HepG2 (cell line): ENCODE results near the gene ROMO1. TPM values are rescaled to one million over a fixed set of nuclear protein-coding genes. Genes with fewer than 3 reads are reported as not detected.

Experiments
- ATF2 ChIP-seq: sonication (generic); formaldehyde crosslinking; IDR thresholded peaks from 2 replicates; pipeline ENCODE4 v1.4.0; 2020; ENCODE audit warnings: missing genetic modification reagents
- CHCHD3 ChIP-seq: sonication (generic); formaldehyde crosslinking; IDR thresholded peaks from 2 replicates; pipeline ENCODE4 v1.8.0; 2022; ENCODE audit warnings: mild to moderate bottlenecking, missing genetic modification reagents, moderate library complexity
- ELF4 ChIP-seq: sonication (generic); formaldehyde crosslinking; IDR thresholded peaks from 2 replicates; pipeline ENCODE4 v1.5.0; 2020; ENCODE audit warnings: missing genetic modification reagents, mild to moderate bottlenecking, moderate library complexity, borderline replicate concordance
- HMG20B ChIP-seq: conservative IDR thresholded peaks from 2 replicates; pipeline ENCODE4 v1.6.1; 2016; ENCODE audit warnings: missing genetic modification reagents, missing compliant biosample characterization
- IRF1 ChIP-seq: sonication (generic); formaldehyde crosslinking; IDR thresholded peaks from 2 replicates; pipeline ENCODE4 v1.4.0; 2020; ENCODE audit warnings: low read depth, mild to moderate bottlenecking, missing genetic modification reagents
- KAT7 ChIP-seq: IDR thresholded peaks from 2 replicates; pipeline ENCODE4 v1.6.1; 2018; ENCODE audit warnings: borderline replicate concordance, missing compliant biosample characterization
- KMT2B ChIP-seq: IDR thresholded peaks from 2 replicates; pipeline ENCODE4 v1.6.1; 2016; ENCODE audit warnings: missing genetic modification reagents, missing compliant biosample characterization
- NFRKB ChIP-seq: fragments of 450-650 bp; IDR thresholded peaks from 2 replicates; pipeline ENCODE4 v1.6.1; 2017
- NONO ChIP-seq, 2 experiments: fragments of 450-650 bp in 1 of 2; sonication (generic) in 1 of 2; formaldehyde crosslinking in 1 of 2; IDR thresholded peaks in 1 of 2; conservative IDR thresholded peaks in 1 of 2; 2 replicates each; pipeline versions ENCODE4 v1.6.1 to v1.8.0; 2017 to 2022; ENCODE audit warnings: mild to moderate bottlenecking in 1 of 2, missing genetic modification reagents in 1 of 2, moderate library complexity in 1 of 2
- RNF219 ChIP-seq: sonication (generic); formaldehyde crosslinking; IDR thresholded peaks from 2 replicates; pipeline ENCODE4 v1.5.0; 2020; ENCODE audit warnings: mild to moderate bottlenecking, missing genetic modification reagents
- SCMH1 ChIP-seq: sonication (generic); formaldehyde crosslinking; IDR thresholded peaks from 2 replicates; pipeline ENCODE4 v1.9.0; 2021; ENCODE audit warnings: missing genetic modification reagents, mild to moderate bottlenecking, borderline replicate concordance
- SNAI1 ChIP-seq: sonication (generic); formaldehyde crosslinking; IDR thresholded peaks from 2 replicates; pipeline ENCODE4 v1.5.0; 2020; ENCODE audit warnings: mild to moderate bottlenecking, missing genetic modification reagents, borderline replicate concordance
- TEAD3 ChIP-seq: optimal IDR thresholded peaks from 2 replicates; pipeline ENCODE3; 2016; ENCODE audit warnings: borderline replicate concordance
- THAP11 ChIP-seq: IDR thresholded peaks from 2 replicates; pipeline ENCODE4 v1.6.1; 2016; ENCODE audit warnings: missing biosample characterization, missing genetic modification reagents
- ZBTB7A ChIP-seq: sonication (generic); formaldehyde crosslinking; IDR thresholded peaks from 2 replicates; pipeline ENCODE4 v1.8.0; 2022; ENCODE audit warnings: mild to moderate bottlenecking, missing genetic modification reagents
- ZNF605 ChIP-seq: sonication (generic); formaldehyde crosslinking; IDR thresholded peaks from 2 replicates; pipeline ENCODE4 v1.8.0; 2022; ENCODE audit warnings: mild to moderate bottlenecking, missing genetic modification reagents
- ZNF678 ChIP-seq: sonication (generic); formaldehyde crosslinking; IDR thresholded peaks from 2 replicates; pipeline ENCODE4 v1.4.0; 2020; ENCODE audit warnings: mild to moderate bottlenecking, missing genetic modification reagents
- ZNF768 ChIP-seq: sonication (generic); formaldehyde crosslinking; IDR thresholded peaks from 2 replicates; pipeline ENCODE4 v1.4.0; 2020; ENCODE audit warnings: missing genetic modification reagents
- polyA plus RNA-seq, 8 experiments: library from polyadenylated mRNA; depleted of rRNA in 3 of 8; stranded (reverse) in 7 of 8; unstranded in 1 of 8; fragments of >200 nt; fragmentation: Illumina TruSeq in 4 of 8; extraction: Trizol in 4 of 8; gene quantifications; 2 replicates each; pipeline versions ENCODE4 v1.2.1 to v1.2.3, GENCODE V29; 2011 to 2016; ENCODE audit warnings: low read depth in 4 of 8, missing spikeins in 1 of 8, mixed read lengths in 1 of 8; ENCODE audit not compliant: insufficient read depth in 1 of 8
- total RNA-seq, 5 experiments: library from RNA; depleted of rRNA; stranded (reverse); fragments of >200 nt; fragmentation: Illumina TruSeq; extraction: Trizol; gene quantifications; 2 replicates each; pipeline ENCODE4 v1.2.3, GENCODE V29; 2016; ENCODE audit warnings: low read depth in 1 of 5
- TF ChIP-seq, protein P1 (sequence below): sonication (generic); formaldehyde crosslinking; IDR thresholded peaks from 2 replicates; pipeline ENCODE4 v1.4.0; 2020; ENCODE audit warnings: missing genetic modification reagents

Gene ROMO1
- total and polyA plus RNA-seq, 2 of the 13 experiments (the other 11 are each of a cell fraction or from before 2014, with no cell fraction given) = 636 to 755 TPM

DNA sequence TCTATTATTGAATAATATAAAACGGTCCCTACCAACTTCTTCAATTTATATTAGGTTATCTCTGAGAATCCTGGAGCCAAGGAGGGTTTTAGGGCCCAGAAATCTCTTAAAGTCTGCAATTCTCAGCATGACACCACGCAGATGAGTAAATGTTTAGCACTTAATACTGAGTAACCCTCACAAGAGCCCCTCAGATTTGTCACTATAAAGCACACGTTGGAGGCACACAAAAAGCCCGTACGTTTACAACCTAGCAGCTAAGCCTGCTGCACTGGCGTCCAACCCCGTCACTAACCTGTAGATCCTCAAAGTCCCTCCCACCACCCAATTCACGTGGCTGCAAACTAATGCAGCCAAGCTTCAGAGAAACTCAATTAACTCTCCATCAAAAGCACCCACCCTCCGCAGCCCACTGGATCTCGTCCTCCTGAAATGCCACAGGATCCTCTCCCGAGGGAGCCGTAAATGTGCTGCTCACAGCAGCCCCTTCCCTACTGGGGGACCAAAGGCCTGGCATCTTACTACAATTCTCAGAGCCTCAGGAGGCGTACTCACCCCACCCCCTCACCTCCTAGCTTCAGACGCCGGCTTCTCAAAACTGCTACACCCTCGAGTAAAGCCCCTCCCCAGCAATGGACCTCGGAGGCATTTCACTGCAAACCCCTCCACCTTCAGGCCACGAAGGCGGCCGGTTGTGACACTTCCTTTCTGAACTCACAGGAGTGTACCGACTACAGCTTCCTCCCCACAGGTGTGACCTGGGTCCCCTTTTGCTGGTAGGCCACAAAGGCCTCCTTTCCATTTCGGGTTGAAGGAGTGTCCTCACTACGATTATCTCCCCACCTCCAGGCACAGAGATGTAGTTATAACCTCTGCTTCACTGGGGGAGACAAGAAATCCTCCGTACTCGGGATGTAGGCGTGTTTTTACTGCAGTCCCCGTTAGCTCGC is 35.4 kb upstream of the ROMO1 start (continued):
- TF ChIP-seq, protein P1, sequence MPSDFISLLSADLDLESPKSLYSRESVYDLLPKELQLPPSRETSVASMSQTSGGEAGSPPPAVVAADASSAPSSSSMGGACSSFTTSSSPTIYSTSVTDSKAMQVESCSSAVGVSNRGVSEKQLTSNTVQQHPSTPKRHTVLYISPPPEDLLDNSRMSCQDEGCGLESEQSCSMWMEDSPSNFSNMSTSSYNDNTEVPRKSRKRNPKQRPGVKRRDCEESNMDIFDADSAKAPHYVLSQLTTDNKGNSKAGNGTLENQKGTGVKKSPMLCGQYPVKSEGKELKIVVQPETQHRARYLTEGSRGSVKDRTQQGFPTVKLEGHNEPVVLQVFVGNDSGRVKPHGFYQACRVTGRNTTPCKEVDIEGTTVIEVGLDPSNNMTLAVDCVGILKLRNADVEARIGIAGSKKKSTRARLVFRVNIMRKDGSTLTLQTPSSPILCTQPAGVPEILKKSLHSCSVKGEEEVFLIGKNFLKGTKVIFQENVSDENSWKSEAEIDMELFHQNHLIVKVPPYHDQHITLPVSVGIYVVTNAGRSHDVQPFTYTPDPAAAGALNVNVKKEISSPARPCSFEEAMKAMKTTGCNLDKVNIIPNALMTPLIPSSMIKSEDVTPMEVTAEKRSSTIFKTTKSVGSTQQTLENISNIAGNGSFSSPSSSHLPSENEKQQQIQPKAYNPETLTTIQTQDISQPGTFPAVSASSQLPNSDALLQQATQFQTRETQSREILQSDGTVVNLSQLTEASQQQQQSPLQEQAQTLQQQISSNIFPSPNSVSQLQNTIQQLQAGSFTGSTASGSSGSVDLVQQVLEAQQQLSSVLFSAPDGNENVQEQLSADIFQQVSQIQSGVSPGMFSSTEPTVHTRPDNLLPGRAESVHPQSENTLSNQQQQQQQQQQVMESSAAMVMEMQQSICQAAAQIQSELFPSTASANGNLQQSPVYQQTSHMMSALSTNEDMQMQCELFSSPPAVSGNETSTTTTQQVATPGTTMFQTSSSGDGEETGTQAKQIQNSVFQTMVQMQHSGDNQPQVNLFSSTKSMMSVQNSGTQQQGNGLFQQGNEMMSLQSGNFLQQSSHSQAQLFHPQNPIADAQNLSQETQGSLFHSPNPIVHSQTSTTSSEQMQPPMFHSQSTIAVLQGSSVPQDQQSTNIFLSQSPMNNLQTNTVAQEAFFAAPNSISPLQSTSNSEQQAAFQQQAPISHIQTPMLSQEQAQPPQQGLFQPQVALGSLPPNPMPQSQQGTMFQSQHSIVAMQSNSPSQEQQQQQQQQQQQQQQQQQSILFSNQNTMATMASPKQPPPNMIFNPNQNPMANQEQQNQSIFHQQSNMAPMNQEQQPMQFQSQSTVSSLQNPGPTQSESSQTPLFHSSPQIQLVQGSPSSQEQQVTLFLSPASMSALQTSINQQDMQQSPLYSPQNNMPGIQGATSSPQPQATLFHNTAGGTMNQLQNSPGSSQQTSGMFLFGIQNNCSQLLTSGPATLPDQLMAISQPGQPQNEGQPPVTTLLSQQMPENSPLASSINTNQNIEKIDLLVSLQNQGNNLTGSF (CRISPR knock-in tag) = no peak
- TF ChIP-seq ATF2 (CRISPR knock-in tag) (no peak; the same call in 1 of the 2 replicates), ZNF678 (CRISPR knock-in tag) (no peak), ZNF605 (CRISPR knock-in tag) (no peak; the same call in 1 of the 2 replicates), RNF219 (CRISPR knock-in tag) (peak; percentile 2; the same call in 1 of the 2 replicates), ELF4 (no peak), TEAD3 (CRISPR knock-in tag) (no peak), KMT2B (CRISPR knock-in tag) (no peak), CHCHD3 (CRISPR knock-in tag) (no peak), NONO (IDR thresholded peaks at IDR 0.05) (no peak), NONO (CRISPR knock-in tag; conservative IDR thresholded peaks at IDR 0.05) (no peak), ZBTB7A (CRISPR knock-in tag) (no peak), SNAI1 (0 out of 2 replicates have a peak, but pooled peaks have one; percentile 68), HMG20B (CRISPR knock-in tag) (no peak; the same call in 1 of the 2 replicates), IRF1 (CRISPR knock-in tag) (no peak), NFRKB (no peak), THAP11 (CRISPR knock-in tag) (peak; percentile 28; the same call in 1 of the 2 replicates), ZNF768 (CRISPR knock-in tag) (no peak; the same call in 1 of the 2 replicates), KAT7 (peak; percentile 67), SCMH1 (no peak)
